ES-I3 (cell line): ENCODE data around the gene DOK1.

Experiments used
- H3K36me3 ChIP-seq: 2 replicates; pipeline ENCODE4 v1.6.1; 2013; ENCODE audit warnings: mild to moderate bottlenecking, low read length, control low read depth, moderate library complexity; ENCODE audit not compliant: insufficient read depth
- H3K4me1 ChIP-seq: 2 replicates; pipeline ENCODE4 v1.6.1; 2013; ENCODE audit warnings: mild to moderate bottlenecking, control low read depth, low read length; ENCODE audit not compliant: insufficient read depth
- H3K9ac ChIP-seq: 2 replicates; pipeline ENCODE4 v1.6.1; 2013; ENCODE audit warnings: low read depth, mild to moderate bottlenecking, low read length, moderate library complexity
- H3K9me3 ChIP-seq: 2 replicates; pipeline ENCODE4 v1.6.1; 2013; ENCODE audit warnings: mild to moderate bottlenecking, low read length, moderate library complexity; ENCODE audit not compliant: control insufficient read depth, insufficient read depth

DOK1 gene

DNA sequence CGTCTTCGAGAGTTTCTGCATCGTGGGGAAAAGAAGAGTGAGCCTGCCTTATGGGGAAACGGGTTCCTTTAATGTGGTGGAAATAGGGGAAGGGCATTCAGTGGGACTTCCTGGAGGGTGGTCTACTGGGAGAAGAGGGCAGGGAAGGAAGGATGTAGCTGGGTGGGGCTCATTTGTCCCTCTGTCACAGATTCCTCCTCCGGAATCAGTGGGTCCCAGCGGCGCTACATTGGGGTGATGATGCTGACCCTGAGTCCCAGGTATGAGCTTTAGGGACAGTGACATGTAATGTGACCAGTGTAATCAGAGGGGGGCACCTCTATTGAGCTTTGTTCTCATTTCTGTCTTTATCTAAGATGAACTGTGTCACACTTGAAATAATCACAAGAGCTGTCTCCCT, 22.9 kb upstream of the DOK1 start:
- no peaks in the 10 kb centered on the region for H3K9me3 ChIP-seq
- H3K9ac ChIP-seq: no peak overlapping the region
- H3K36me3 ChIP-seq: peaks cover 8% of the 10 kb centered on the region
- H3K4me1 ChIP-seq: peaks cover 12% of the 10 kb centered on the region

DNA sequence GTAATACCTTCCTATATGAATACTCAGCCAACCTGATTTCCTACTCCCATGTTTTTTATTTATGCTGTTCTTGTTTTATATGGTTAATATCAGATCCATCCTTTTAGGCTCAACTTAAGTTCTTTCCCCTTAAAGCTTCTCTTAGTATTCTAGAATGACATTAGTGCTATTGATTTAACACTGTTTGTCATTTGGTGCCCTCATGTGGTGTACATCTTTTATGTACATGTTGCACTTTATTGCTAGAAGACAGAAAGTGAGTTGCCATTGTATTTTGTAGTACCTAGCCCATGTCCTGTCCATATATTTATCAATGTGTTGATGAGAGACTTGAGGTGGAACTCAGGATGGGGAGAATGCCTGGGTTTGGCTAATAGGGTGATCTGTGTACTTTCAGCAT, 22.3 kb upstream of the DOK1 start:
- peaks cover 5% of the 10 kb centered on the region for H3K36me3 ChIP-seq
- H3K9ac ChIP-seq: no peak overlapping the region
- no peaks in the 10 kb centered on the region for H3K9me3 ChIP-seq
- H3K4me1 ChIP-seq: peaks cover 12% of the 10 kb centered on the region

DNA sequence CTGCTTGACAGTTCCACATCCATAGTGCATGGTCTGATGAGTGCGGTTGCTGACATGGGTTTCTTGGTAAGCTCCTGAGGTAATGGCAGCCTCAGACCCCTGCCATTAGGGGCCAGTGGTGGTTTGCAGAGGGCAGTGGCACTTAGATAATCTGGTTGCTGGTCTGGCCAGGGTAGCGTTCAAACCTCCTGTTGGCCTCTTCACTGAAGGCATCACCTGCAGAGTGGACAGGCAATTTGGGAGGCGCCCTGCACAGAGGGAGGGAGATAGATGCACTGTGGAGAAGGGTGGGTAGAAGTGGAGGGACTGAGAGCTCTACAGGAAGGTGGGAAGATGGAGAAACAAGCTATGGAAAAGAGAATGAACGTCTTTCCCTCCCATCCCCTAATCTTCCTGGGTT, 21.1 kb upstream of the DOK1 start:
- Histone ChIP-seq H3K36me3 (no peaks in the 10 kb centered on the region), H3K9ac (no peak overlapping the region), H3K4me1 (peaks cover 11% of the 10 kb centered on the region), H3K9me3 (no peaks in the 10 kb centered on the region)

DNA sequence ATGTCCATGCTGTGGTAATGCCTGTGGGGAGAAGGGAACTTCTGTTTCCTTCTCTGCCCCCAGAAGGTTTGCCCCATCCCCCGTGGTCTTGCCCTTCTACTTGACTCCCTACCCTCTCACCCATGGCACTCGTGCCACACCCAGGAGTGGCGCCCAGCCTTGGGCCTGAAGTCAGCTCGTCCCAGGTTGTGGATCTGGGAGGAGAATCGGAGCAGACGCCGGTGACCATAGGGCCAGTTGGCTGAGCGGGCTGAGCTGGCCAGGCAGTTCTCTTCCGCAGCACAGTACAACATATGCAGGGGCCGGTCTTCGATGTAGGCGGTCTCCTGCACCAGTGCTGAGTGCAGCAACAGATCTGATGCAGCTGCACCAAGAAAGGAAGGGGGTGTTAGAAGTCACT, 20.1 kb upstream of the DOK1 start:
- no peak overlapping the region for H3K9ac ChIP-seq
- H3K36me3 ChIP-seq: no peaks in the 10 kb centered on the region
- no peaks in the 10 kb centered on the region for H3K9me3 ChIP-seq
- H3K4me1 ChIP-seq: peaks cover 7% of the 10 kb centered on the region; the same call in 1 of the 2 replicates

DNA sequence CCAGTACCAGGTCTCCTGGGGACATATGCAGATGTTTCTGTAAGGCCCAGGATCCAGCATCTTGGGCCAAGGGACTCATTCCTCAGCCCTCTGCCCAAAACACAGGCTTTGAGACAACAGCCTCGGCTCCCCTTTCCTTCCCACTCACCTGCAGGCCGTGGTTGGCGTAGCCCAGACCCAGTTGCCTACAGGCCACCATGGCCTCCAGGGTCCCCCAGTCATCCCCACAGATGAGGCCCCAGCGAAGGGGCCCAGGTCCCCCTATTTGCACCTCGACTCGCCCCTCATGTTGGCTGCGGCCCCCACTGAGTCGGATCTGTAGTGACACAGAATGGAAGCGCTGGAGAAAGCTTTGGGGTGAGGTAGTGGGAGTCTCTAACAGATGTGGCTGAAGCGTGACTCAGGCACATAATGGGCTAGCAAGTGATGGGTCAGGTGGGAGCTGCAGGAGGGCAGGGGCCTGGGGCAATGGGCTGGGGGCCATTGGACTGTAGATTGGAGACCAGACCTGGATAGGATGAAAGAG, 19.0 kb upstream of the DOK1 start:
- Histone ChIP-seq H3K9me3 (no peaks in the 10 kb centered on the region), H3K36me3 (no peaks in the 10 kb centered on the region), H3K9ac (no peak overlapping the region), H3K4me1 (peaks cover 7% of the 10 kb centered on the region; the same call in 1 of the 2 replicates)

DNA sequence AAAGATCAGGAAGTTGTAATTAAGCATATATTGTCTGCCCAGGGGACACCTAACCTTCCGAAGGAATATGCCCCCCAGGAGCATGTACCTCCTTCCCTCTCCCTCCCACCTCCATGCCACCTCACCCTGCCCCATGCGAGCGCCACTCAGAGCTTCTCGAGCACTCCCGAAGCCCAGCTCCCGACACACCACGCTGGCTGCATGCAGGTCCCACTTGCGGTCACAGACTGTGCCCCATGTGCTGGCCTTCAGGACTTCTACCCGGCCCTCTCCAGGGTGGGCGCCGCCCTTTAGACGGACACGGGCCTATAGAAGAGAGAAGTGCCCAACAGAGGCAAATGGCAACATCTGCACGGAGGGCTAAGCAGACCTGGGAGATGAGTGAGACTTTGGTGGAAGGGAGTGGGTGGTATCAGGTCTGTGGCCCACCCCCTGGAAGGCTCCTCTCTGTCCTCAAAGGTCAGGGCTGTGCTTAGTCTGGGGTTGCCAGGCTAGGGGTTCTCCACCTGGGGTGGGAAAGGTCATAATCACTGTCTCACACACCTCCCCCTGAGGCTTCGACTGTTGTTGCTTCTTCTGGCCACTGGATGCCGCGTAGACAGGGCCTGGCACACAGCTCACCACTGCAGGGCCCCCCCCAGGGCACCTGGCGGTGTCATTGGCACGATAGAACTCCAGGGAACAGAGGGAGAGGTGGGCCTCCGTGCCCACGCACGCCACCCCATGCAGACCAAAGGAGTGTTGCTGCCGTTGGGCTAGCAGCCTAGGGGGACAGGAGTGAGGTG, 18.2 kb upstream of the DOK1 start:
- H3K36me3 ChIP-seq: no peaks in the 10 kb centered on the region
- peaks cover 4% of the 10 kb centered on the region; the same call in 1 of the 2 replicates for H3K4me1 ChIP-seq
- H3K9ac ChIP-seq: no peak overlapping the region
- H3K9me3 ChIP-seq: no peaks in the 10 kb centered on the region

DNA sequence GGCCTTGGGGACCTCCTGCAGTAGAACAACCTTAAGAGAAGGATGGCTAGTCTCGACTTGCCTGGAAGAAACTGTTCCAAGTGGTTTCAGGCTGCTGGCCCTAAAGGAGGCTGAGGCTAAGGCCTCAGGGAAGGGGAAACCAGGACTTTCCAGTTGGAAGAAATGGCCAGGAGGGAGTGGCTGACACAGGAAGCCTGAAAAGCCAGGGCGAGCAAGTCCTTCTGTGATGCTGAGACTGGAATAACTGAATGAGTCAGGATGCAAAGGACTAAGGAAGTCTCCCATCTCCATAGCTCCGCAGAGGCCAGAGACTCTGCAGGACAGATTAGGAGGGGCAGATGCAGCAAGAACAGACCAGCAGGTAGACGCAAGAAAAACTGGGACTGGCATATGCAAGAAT, 17.4 kb upstream of the DOK1 start:
- Histone ChIP-seq H3K9me3 (no peaks in the 10 kb centered on the region), H3K36me3 (no peaks in the 10 kb centered on the region), H3K9ac (no peak overlapping the region), H3K4me1 (peaks cover 4% of the 10 kb centered on the region; the same call in 1 of the 2 replicates)

DNA sequence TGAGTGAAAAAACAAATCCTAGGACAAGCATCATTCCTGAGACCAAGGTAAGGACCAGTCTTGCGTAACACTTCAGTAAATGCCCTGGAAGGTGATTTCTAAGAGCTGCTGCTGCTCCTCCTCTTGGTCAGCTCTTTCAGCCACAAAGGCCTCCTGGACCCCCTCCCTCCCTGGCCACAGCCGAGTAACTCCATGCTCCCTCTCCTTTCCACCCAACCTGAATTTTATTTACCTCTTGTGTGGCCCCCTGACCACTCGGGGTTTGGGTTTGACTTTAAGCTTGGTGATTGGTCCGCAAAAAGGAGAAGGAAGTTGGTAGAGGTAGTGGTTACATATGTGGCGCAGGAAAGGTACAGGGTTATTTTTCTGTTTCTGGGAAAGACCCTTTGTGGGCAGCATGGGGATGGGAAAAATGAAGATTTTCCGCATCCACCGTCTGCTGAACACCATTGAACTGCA, 15.6 kb upstream of the DOK1 start:
- Histone ChIP-seq H3K4me1 (peaks cover 4% of the 10 kb centered on the region; the same call in 1 of the 2 replicates), H3K36me3 (no peaks in the 10 kb centered on the region), H3K9me3 (no peaks in the 10 kb centered on the region), H3K9ac (no peak overlapping the region)

DNA sequence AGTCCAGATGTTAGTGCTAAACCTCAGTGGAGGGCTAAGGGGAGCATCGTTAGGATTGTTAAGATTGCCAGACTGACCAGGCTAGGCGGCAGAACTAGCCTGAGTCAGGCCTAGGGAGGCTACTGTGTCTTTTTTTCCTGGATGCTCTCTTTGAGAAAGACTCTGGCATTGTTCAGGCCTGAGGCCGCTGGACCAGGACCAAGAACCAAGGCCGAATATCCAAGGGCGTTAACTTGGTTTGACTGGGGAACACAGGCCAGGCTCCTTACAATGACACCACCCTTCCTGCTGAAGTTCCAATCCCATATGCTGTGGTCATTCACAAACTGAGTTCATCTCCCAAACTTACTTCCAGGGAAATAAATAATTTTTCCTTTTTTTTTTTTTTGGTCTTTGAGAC, 14.2 kb upstream of the DOK1 start:
- no peak overlapping the region for H3K9ac ChIP-seq
- no peaks in the 10 kb centered on the region for H3K9me3 ChIP-seq
- H3K4me1 ChIP-seq: peaks cover 4% of the 10 kb centered on the region; the same call in 1 of the 2 replicates
- H3K36me3 ChIP-seq: no peaks in the 10 kb centered on the region

DNA sequence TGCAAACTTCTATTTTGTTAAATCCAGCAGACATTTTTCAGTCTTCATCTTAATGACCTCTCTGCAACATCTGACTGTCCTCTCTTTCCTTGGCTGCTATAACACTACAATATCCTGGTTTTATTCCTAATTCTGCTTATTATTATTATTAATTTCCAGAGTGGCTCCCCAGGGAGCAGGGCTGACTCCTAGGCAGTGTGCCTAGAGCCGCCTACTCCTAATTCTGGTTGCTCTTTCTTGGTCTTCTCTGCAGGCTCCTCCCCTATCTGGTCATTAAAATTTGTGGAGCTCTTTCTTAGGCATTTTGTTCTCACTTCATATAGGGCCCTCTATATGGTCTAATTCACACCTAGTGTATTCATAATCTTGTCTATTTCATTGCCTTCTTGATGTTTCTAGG, 11.5 kb upstream of the DOK1 start:
- H3K9ac ChIP-seq: no peak overlapping the region
- no peaks in the 10 kb centered on the region for H3K4me1 ChIP-seq
- H3K9me3 ChIP-seq: no peaks in the 10 kb centered on the region
- H3K36me3 ChIP-seq: no peaks in the 10 kb centered on the region

DNA sequence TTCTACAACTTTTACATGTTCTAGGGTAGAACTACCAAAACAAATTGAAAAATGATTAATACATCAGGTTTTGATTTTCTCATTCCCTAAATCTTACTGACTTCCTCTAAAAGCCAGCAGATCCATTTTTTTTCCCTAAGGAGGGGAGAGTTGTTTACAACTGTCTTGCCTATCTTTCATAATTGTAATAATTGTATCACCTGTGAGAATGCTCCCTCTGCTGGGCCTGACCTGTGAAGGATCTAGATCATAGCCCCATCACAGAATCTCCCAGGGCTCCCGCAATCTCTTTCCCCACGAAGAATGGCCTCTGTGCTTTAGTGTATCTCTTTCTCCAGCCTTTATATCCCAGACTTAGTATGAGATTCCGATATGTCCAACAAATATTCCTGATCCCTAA, 9.9 kb upstream of the DOK1 start:
- no peak overlapping the region for H3K9ac ChIP-seq
- no peaks in the 10 kb centered on the region for H3K9me3 ChIP-seq
- H3K4me1 ChIP-seq: no peaks in the 10 kb centered on the region
- H3K36me3 ChIP-seq: no peaks in the 10 kb centered on the region

DNA sequence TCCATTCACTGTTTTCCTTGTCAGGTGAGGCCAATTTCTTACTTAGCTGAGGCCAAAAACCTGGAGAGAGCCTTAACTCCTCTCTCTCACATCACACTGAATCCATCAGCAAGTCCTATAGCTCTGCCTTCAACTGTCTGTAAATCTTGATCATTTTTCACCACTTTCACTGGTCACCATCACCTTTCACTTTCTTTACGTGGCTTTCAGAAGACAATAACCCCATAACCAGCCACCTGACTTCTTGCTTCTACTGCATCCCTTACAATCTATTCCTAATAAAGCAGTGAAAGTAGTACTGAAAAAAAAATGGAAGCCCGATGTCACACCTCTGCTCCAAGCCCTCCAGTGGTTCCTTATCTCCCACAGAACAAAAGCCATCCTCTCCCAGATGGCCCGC, 8.5 kb upstream of the DOK1 start:
- no peaks in the 10 kb centered on the region for H3K4me1 ChIP-seq
- no peak overlapping the region for H3K9ac ChIP-seq
- H3K9me3 ChIP-seq: no peaks in the 10 kb centered on the region
- no peaks in the 10 kb centered on the region for H3K36me3 ChIP-seq

DNA sequence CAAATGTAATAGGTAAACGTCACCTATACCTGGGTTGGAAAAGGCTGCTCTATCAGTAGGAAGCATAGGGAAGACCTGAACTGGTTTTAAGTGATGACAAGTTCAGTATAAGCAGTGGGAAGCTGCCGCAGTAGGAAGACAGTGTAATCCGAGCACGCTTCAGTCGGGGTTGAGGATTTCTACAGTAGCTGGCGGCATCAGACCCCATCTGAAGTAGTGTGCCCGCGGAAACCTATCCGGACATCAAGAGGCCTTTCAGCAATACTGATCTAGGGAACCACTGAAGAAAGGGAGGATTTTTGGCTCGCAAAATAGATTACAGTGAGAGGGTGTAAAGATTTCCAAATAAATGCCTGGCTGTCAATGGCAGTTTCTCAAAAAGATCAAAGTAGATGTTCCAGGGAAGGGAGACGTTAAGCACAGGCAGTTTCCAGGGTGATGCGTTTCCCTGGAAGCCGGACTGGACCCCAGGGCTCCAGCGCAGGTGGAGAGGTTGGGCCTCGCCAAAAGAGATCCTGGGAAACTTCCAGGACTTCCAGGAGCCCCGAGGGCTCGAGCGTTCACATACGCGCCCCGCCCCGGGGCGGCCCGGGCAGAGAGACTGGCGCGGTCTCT, 6.1 kb upstream of the DOK1 start:
- peaks cover 7% of the 10 kb centered on the region; the same call in 1 of the 2 replicates for H3K4me1 ChIP-seq
- H3K36me3 ChIP-seq: no peaks in the 10 kb centered on the region
- H3K9me3 ChIP-seq: no peaks in the 10 kb centered on the region
- H3K9ac ChIP-seq: peak overlapping the region; percentile 74

DNA sequence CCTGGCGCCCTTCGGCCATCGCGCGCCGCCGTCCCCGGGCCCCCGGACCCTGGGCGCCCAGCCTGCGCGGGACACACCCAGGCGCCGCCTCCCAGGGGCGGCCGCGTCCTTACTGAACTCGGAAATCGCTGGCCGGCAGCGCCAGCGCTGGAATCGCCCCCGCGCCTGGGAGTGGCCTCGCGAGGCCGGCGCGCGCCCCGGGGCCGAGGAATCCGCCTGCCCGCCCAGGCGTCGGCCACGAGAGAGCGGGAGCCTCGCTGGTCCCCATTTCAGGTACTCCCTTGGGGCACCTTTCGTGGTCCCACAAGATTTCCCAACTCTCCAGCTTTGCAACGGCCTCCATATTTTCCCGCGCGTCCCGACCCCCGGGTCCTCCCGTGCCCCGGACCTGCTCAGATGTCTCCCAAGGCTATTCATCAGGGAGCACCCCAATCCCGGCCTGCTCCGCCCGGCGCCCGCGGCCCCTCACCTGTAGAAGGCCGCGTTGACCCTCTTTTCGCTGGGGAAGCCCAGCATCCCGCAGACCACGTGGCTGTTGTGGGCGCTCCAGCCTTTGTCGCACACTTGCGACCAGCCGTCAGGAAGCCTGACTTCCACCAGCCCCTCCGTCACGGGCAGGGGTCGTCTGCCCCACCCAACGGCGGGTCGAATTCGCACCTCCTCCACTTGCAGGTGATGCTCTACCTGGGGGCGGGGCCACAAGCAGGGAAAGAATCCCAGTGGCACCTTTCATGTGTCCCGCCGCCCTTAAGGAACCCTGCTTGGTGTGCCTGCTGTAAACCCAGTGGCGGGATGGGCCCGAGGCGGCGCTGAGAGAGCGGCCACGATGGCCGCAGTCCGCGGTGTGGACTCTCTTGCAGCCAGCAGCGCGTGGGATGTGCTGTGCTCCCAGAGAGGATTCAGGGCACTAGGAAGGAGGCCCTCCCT, 5.4 kb upstream of the DOK1 start:
- H3K9ac ChIP-seq: peak overlapping the region; percentile 74
- H3K36me3 ChIP-seq: no peaks in the 10 kb centered on the region

More for the DNA sequence above, 5.4 kb upstream of the DOK1 start:
- Histone ChIP-seq H3K9me3 (no peaks in the 10 kb centered on the region), H3K4me1 (peaks cover 7% of the 10 kb centered on the region; the same call in 1 of the 2 replicates)
